ENCODE measurements around the gene TRABD2B.

The TRABD2B gene

GRCh38 chr1:47732489-47732888, 264.7 kb downstream of the TRABD2B start:
- peak; percentile 20 for DNase-seq (ENCODE audit: low read depth)
- TF ChIP-seq, protein P1, sequence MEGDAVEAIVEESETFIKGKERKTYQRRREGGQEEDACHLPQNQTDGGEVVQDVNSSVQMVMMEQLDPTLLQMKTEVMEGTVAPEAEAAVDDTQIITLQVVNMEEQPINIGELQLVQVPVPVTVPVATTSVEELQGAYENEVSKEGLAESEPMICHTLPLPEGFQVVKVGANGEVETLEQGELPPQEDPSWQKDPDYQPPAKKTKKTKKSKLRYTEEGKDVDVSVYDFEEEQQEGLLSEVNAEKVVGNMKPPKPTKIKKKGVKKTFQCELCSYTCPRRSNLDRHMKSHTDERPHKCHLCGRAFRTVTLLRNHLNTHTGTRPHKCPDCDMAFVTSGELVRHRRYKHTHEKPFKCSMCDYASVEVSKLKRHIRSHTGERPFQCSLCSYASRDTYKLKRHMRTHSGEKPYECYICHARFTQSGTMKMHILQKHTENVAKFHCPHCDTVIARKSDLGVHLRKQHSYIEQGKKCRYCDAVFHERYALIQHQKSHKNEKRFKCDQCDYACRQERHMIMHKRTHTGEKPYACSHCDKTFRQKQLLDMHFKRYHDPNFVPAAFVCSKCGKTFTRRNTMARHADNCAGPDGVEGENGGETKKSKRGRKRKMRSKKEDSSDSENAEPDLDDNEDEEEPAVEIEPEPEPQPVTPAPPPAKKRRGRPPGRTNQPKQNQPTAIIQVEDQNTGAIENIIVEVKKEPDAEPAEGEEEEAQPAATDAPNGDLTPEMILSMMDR (conservative IDR thresholded peaks at IDR 0.05; ENCODE audit: control insufficient read depth, insufficient read depth, low read depth, low read length), result no peak
- no peak overlapping the region for H3K4me3 ChIP-seq (ENCODE audit: control insufficient read depth, low read depth, low read length)

- TF ChIP-seq, protein P1 (conservative IDR thresholded peaks at IDR 0.05; ENCODE audit: control insufficient read depth, insufficient read depth, low read depth, low read length), result no peak
- no peak for DNase-seq (ENCODE audit: low read depth)
- H3K4me3 ChIP-seq (ENCODE audit: control insufficient read depth, low read depth, low read length), result no peak overlapping the region
These were observed 265.5 kb downstream of the TRABD2B start for GRCh38 chr1:47731730-47732129.

DNA sequence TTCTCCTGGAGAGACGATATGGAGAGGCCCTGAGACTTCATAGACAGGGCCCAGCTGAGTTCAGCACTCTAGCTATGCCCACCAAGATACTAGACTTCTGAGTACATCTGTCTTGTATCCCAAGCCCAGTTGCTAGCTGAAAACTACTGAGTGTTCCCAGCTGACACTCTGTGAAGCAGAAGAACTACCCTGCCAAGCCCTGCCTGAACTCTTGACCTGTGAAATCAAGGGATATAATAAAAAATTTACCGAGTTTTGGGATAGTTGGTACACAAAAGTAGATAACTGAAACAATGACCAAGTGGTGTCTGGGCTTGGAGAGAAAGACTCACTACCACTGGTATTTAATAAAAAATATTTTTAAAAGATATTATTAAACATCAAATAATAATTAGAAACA, 267.5 kb downstream of the TRABD2B start:
- no peak overlapping the region for H3K4me3 ChIP-seq (ENCODE audit: control insufficient read depth, low read depth, low read length)
- DNase-seq (ENCODE audit: low read depth), result no peak

DNA sequence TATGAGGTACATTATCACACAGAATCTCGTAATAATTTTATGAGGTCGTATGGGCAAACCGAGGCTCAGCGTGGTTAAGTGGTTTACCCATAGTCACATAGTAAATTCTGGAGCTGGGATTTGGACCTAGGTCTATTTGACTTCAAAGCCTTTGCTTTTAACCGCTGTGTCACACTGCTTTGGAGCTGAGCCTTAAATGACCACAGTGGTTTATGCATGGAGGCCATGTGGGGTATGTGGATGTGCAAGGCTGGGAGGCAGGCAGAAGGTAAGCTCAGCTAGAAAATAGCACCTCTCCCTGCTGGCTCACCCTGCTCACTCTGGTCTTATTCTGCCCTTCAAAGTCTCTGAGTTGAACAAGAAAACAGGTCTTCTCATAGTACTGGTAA, 269.5 kb downstream of the TRABD2B start:
- H3K4me3 ChIP-seq (ENCODE audit: control insufficient read depth, low read depth, low read length), result no peak overlapping the region
- TF ChIP-seq, protein P1 (conservative IDR thresholded peaks at IDR 0.05; ENCODE audit: control insufficient read depth, insufficient read depth, low read depth, low read length), result no peak
- DNase-seq (ENCODE audit: low read depth), result no peak

More for the DNA sequence above, 267.5 kb downstream of the TRABD2B start:
- TF ChIP-seq, protein P1 (conservative IDR thresholded peaks at IDR 0.05; ENCODE audit: control insufficient read depth, insufficient read depth, low read depth, low read length), result no peak

- no peak overlapping the region for H3K4me3 ChIP-seq (ENCODE audit: control insufficient read depth, low read depth, low read length)
These were observed 270.0 kb downstream of the TRABD2B start for GRCh38 chr1:47727051-47727696.

GRCh38 chr1:47725992-47726855, 271.0 kb downstream of the TRABD2B start:
- peak; percentile 71 for DNase-seq (ENCODE audit: low read depth)
- no peak overlapping the region for H3K4me3 ChIP-seq (ENCODE audit: control insufficient read depth, low read depth, low read length)
- TF ChIP-seq, protein P1 (conservative IDR thresholded peaks at IDR 0.05; ENCODE audit: control insufficient read depth, insufficient read depth, low read depth, low read length), result peak; percentile 89

More at GRCh38 chr1:47727051-47727696, 270.0 kb downstream of the TRABD2B start:
- DNase-seq (ENCODE audit: low read depth), result no peak
- TF ChIP-seq, protein P1 (conservative IDR thresholded peaks at IDR 0.05; ENCODE audit: control insufficient read depth, insufficient read depth, low read depth, low read length), result no peak
